Measurements from ENCODE around the gene CHD6.

- no peak for TF ChIP-seq CTCF (IDR thresholded peaks at IDR 0.05)
- no peak for TF ChIP-seq POLR2AphosphoS5 (IDR thresholded peaks at IDR 0.05)
Measured at GRCh38 chr20:41444821-41445220, 173.4 kb downstream of the CHD6 start.

Measured in esophagus muscularis mucosa (tissue), 3 donors.